Measurements from ENCODE around the gene SPINT1.
"Not testable (repeated sequence)": the region's sequence is repeated elsewhere in the genome, so short reads cannot be mapped to it uniquely, and the experiment has no call there.

The SPINT1 gene

GRCh38 chr15:40859206-40859851 lies 15.5 kb downstream of the SPINT1 start:
- peak; percentile 69 for DNase-seq (ENCODE audit: low read depth)

GRCh38 chr15:40861147-40861546 lies 17.3 kb downstream of the SPINT1 start:
- not testable (repeated sequence) for DNase-seq (ENCODE audit: low read depth)

GRCh38 chr15:40863660-40864270 lies 19.9 kb downstream of the SPINT1 start:
- DNase-seq (ENCODE audit: low read depth) = no peak

GRCh38 chr15:40867199-40867598 lies 23.4 kb downstream of the SPINT1 start:
- no peak for DNase-seq (ENCODE audit: low read depth)

GRCh38 chr15:40869686-40870085 lies 25.8 kb downstream of the SPINT1 start:
- no peak for DNase-seq (ENCODE audit: low read depth)

- DNase-seq (ENCODE audit: low read depth) = no peak
Measured at GRCh38 chr15:40870716-40871115, 26.9 kb downstream of the SPINT1 start.

- DNase-seq (ENCODE audit: low read depth) = no peak
Measured at GRCh38 chr15:40871749-40872617, 28.1 kb downstream of the SPINT1 start.

GRCh38 chr15:40872791-40873693 lies 29.2 kb downstream of the SPINT1 start:
- no peak for DNase-seq (ENCODE audit: low read depth)

- no peak for DNase-seq (ENCODE audit: low read depth)
Measured at GRCh38 chr15:40873694-40874561, 30.1 kb downstream of the SPINT1 start, which contains the start of gene RHOV. TSS of gene RHOV (minus strand) at chr15:40874234. CDS start at chr15:40874139, 95 bp downstream.

- DNase-seq (ENCODE audit: low read depth) = no peak
Measured at GRCh38 chr15:40875991-40876730, 32.3 kb downstream of the SPINT1 start.

GRCh38 chr15:40877694-40878093 lies 33.8 kb downstream of the SPINT1 start:
- no peak for DNase-seq (ENCODE audit: low read depth)

- DNase-seq (ENCODE audit: low read depth) = no peak
Measured at GRCh38 chr15:40878785-40879184, 34.9 kb downstream of the SPINT1 start.

- DNase-seq (ENCODE audit: low read depth) = no peak
Measured at GRCh38 chr15:40879609-40880008, 35.8 kb downstream of the SPINT1 start.

- no peak for DNase-seq (ENCODE audit: low read depth)
Measured at GRCh38 chr15:40881351-40881750, 37.5 kb downstream of the SPINT1 start.

GRCh38 chr15:40886586-40886985 lies 42.7 kb downstream of the SPINT1 start:
- no peak for DNase-seq (ENCODE audit: low read depth)

- no peak for DNase-seq (ENCODE audit: low read depth)
Measured at GRCh38 chr15:40889112-40889511, 45.3 kb downstream of the SPINT1 start.

GRCh38 chr15:40891138-40891537 lies 47.3 kb downstream of the SPINT1 start:
- no peak for DNase-seq (ENCODE audit: low read depth)

GRCh38 chr15:40891810-40892446 lies 48.1 kb downstream of the SPINT1 start:
- no peak for DNase-seq (ENCODE audit: low read depth)

GRCh38 chr15:40892447-40893012 lies 48.7 kb downstream of the SPINT1 start:
- DNase-seq (ENCODE audit: low read depth) = no peak

All from stimulated activated CD8-positive, alpha-beta memory T cell treated with anti-CD3 and anti-CD28 coated beads, Interleukin-15, amount 100 ng/mL, for 1 hour (primary cell).